Activated T-cell treated with anti-CD3 and anti-CD28 coated beads, Interleukin-2, amount 50 U/mL, for 4 hours (primary cell): Measurements from ENCODE around the gene APOM. TPM values are rescaled to one million over a fixed set of nuclear protein-coding genes. Genes with fewer than 3 reads are reported as not detected.
A peak's percentile ranks its signal among the peaks of the same experiment; 100 is the strongest.

Source experiments
- ATAC-seq, 2 donors: fragments of 200-7000 bp; cut with Tn5 transposase; one replicate each; pipeline ENCODE4 v1.10.0; 2021
- DNase-seq: peaks from one replicate; pipeline ENCODE4 v3.0.0-alpha.2; 2020
- H3K27me3 Mint-ChIP-seq: one replicate; pipeline ENCODE4 v1.8.0; 2021; ENCODE audit warnings: low read depth, mixed read lengths
- H3K36me3 Mint-ChIP-seq: one replicate; pipeline ENCODE4 v1.8.0; 2022; ENCODE audit warnings: mixed read lengths; ENCODE audit not compliant: insufficient read depth
- H3K4me1 Mint-ChIP-seq: one replicate; pipeline ENCODE4 v1.8.0; 2021; ENCODE audit warnings: low read depth, mixed read lengths
- H3K4me3 Mint-ChIP-seq: one replicate; pipeline ENCODE4 v1.8.0; 2021; ENCODE audit warnings: mild to moderate bottlenecking, moderate library complexity, mixed read lengths
- H3K9me3 Mint-ChIP-seq: one replicate; pipeline ENCODE4 v1.8.0; 2021; ENCODE audit warnings: mixed read lengths
- total RNA-seq, 3 donors: library from RNA; stranded (reverse); gene quantifications; one replicate each; pipeline ENCODE4 v1.2.1, GENCODE V29; 2021

APOM gene
- total RNA-seq, 3 donors from 2014 or later = 1.8 to 2.8 (median 2.1) TPM

DNA sequence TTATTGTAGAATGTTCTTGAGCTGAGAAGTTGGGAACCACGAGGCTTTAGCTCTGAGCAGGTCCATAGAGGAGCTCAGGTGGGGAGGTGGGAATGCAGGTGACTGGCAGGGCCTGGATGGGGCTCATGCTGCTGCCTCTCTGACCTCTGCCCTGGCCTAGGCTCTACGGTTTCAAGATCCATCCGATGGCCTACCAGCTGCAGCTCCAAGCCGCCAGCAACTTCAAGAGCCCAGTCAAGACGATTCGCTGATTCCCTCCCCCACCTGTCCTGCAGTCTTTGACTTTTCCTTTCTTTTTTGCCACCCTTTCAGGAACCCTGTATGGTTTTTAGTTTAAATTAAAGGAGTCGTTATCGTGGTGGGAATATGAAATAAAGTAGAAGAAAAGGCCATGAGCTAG, 14.0 kb downstream of the APOM start, which contains the start of gene LY6G5B:
Gene LY6G5B (plus strand): TSS at position 301 of the 400 bp plus-strand sequence. CDS start 975 bp downstream, outside the sequence.
- no peak for ATAC-seq
- Mint-ChIP-seq H3K36me3 (peaks cover 49% of the 10 kb centered on the region), H3K4me3 (no peak within 1 kb of the TSS)

DNA sequence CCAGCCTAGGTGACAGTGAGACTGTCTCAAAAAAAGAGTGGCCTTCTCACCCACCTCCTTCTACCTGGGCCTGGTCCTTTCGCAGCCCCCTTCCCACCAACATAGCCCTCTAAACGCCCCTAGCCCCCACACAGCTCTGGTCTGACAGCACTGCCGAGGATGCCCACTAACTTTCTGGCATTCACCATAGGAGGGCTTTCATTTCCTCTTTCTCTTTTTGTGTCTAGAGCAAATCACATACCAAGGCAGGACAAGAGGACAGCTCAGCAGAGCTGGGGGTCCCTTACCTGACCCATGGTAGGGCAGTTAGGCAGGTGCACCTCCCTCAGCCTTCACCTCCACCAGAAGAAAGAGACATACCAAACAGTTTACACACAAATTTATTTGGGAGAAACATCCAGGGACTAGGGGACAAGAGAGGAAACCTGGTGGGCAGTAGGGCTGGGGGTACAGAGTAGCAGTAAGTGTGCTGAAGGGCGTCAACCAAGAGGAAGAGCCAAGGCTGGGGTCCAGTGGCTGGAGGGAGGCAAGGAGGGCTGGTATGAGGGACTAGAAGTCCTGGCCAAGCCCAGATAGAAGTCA, 20.7 kb downstream of the APOM start:
- Mint-ChIP-seq H3K9me3 (no peaks in the 10 kb centered on the region), H3K27me3 (no peaks in the 10 kb centered on the region), H3K4me1 (peaks cover 14% of the 10 kb centered on the region), H3K36me3 (peaks cover 10% of the 10 kb centered on the region), H3K4me3 (peak overlapping the region; percentile 26)
- ATAC-seq = no peak
- DNase-seq = no peak

More for the DNA sequence above, 14.0 kb downstream of the APOM start, which contains the start of gene LY6G5B:
- no peaks in the 10 kb centered on the region for H3K27me3 Mint-ChIP-seq
- no peak for DNase-seq
- no peaks in the 10 kb centered on the region for H3K9me3 Mint-ChIP-seq
- peaks cover 26% of the 10 kb centered on the region for H3K4me1 Mint-ChIP-seq

- peaks cover 10% of the 10 kb centered on the region for H3K36me3 Mint-ChIP-seq
- no peaks in the 10 kb centered on the region for H3K9me3 Mint-ChIP-seq
- peaks cover 17% of the 10 kb centered on the region for H3K4me1 Mint-ChIP-seq
- no peak for DNase-seq
- H3K27me3 Mint-ChIP-seq = no peaks in the 10 kb centered on the region
- H3K4me3 Mint-ChIP-seq = no peak overlapping the region
- no peak for ATAC-seq
These were observed 21.2 kb downstream of the APOM start for GRCh38 chr6:31676904-31677303.

- peaks cover 17% of the 10 kb centered on the region for H3K4me1 Mint-ChIP-seq
- ATAC-seq (no peak), DNase-seq (no peak)
- H3K9me3 Mint-ChIP-seq = no peaks in the 10 kb centered on the region
- no peak overlapping the region for H3K4me3 Mint-ChIP-seq
- no peaks in the 10 kb centered on the region for H3K27me3 Mint-ChIP-seq
- H3K36me3 Mint-ChIP-seq = peaks cover 4% of the 10 kb centered on the region
These were observed 22.3 kb downstream of the APOM start for GRCh38 chr6:31677955-31678354.

GRCh38 chr6:31680226-31681134, 24.8 kb downstream of the APOM start, which contains the start of gene LY6G5C:
Gene LY6G5C, minus strand, starts transcription at chr6:31681067. Its CDS starts 694 bp downstream, at chr6:31680373.
- DNase-seq = peak; percentile 60
- ATAC-seq = peak; percentile 64 to 71
- Mint-ChIP-seq H3K9me3 (no peaks in the 10 kb centered on the region), H3K27me3 (no peaks in the 10 kb centered on the region), H3K36me3 (no peaks in the 10 kb centered on the region), H3K4me1 (peaks cover 19% of the 10 kb centered on the region), H3K4me3 (peak within 1 kb of the TSS; percentile 78)

DNA sequence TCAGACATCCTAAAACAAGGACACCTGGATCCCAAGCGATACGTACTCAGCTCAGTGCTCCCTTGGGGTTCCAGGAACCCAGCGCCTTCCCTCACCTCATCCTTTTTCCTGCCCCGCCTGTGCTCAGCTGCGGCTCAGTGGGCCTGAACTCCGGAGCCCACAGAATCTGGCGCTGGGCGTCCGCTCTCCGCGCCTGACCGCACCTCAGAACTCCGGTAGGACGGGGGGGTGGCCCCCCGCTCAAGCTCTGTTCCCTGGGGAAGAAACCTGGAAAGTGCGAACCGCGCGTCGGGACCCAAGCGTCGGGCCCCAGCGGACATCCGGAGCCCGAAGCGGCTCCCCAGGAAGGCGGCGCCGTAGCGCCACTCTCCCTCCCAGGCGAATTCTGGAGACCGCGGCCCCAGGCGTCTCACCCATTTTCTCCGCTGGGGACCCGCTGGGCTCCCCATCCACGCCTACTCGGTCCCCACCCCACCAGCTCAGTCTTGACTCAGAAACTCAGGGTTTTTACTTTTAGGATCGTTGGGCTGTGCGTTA, 25.5 kb downstream of the APOM start:
- Mint-ChIP-seq H3K27me3 (no peaks in the 10 kb centered on the region), H3K4me3 (peak overlapping the region; percentile 78), H3K36me3 (peaks cover 5% of the 10 kb centered on the region), H3K4me1 (peaks cover 19% of the 10 kb centered on the region), H3K9me3 (no peaks in the 10 kb centered on the region)
- DNase-seq = peak; percentile 34
- peak; percentile 76 to 81 for ATAC-seq

DNA sequence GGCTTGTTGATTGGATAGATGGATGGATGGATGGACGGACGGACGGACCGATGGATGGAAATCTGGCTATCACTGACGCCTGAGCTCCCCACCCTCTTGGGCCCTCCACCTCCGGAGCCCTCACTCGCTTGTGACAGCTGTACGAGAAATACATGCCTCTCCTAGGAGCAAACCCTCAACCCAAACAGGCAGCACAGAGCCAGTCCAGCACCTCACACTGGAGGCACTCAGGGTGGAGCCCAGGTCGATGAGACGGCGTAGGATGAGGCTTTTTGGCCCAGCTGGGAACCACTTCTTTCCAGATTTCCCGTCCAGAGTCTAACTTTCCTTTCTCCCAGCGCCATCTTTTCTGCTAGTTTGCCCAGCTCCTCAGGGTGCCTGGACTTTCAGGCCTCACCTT, 27.9 kb downstream of the APOM start:
- Mint-ChIP-seq H3K4me3 (no peak overlapping the region), H3K9me3 (no peaks in the 10 kb centered on the region), H3K36me3 (peaks cover 13% of the 10 kb centered on the region), H3K27me3 (no peaks in the 10 kb centered on the region), H3K4me1 (peaks cover 19% of the 10 kb centered on the region)
- DNase-seq = no peak
- no peak for ATAC-seq

DNA sequence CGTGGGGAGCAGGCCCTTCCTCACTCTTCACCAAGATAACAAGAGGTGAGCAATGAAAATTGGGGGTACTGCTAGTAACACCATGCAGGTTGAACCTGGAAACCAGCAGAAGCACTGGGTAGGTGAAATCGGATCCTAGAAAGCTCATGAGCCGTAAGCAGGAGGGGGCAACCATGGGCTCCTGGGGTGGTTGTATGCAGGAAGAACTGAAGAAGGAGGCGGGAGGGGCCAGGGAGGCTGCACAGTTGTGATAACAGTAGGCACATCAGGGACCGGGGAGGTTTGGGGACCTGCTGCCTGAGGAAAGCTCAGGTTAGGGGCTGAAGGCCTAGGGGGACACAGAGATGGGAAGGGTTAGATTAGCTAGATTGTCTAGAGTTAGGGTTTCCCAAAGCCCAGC, 30.8 kb downstream of the APOM start:
- H3K4me3 Mint-ChIP-seq = no peak overlapping the region
- H3K9me3 Mint-ChIP-seq = no peaks in the 10 kb centered on the region
- peaks cover 7% of the 10 kb centered on the region for H3K4me1 Mint-ChIP-seq
- DNase-seq = no peak
- H3K36me3 Mint-ChIP-seq = peaks cover 13% of the 10 kb centered on the region
- ATAC-seq = no peak
- H3K27me3 Mint-ChIP-seq = no peaks in the 10 kb centered on the region

DNA sequence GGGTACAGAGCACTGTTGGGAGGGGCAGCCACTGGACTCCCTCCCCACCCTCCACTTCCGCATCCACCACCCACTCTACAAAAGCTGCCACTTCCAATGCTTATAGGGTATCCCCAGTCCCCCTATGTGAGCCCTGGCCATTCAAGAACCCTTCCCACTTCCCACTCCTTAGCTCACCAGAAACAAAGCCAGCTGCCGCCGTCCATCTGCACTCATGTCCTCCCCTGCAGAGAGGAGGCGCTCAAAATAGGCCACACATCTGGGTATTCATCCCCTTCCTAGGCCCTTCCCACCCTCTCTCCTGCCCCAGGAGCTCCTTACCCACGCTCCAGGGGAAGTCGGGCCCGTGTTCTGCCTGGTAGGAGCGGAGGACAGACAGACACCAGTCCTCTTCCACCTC, 31.6 kb downstream of the APOM start:
- ATAC-seq (no peak), DNase-seq (no peak)
- Mint-ChIP-seq H3K4me1 (peaks cover 5% of the 10 kb centered on the region), H3K9me3 (no peaks in the 10 kb centered on the region), H3K36me3 (peaks cover 15% of the 10 kb centered on the region), H3K27me3 (no peaks in the 10 kb centered on the region), H3K4me3 (no peak overlapping the region)

- DNase-seq (no peak), ATAC-seq (no peak)
- Mint-ChIP-seq H3K36me3 (peaks cover 16% of the 10 kb centered on the region), H3K4me1 (peaks cover 5% of the 10 kb centered on the region), H3K9me3 (no peaks in the 10 kb centered on the region), H3K27me3 (no peaks in the 10 kb centered on the region), H3K4me3 (no peak overlapping the region)
These were observed 32.4 kb downstream of the APOM start for GRCh38 chr6:31687860-31688693.

GRCh38 chr6:31689249-31690110, 33.8 kb downstream of the APOM start:
- peak; percentile 25 to 34 for ATAC-seq
- Mint-ChIP-seq H3K27me3 (no peaks in the 10 kb centered on the region), H3K9me3 (no peaks in the 10 kb centered on the region), H3K4me1 (peaks cover 3% of the 10 kb centered on the region), H3K4me3 (no peak overlapping the region), H3K36me3 (peaks cover 16% of the 10 kb centered on the region)
- DNase-seq = no peak

GRCh38 chr6:31690231-31691077, 34.8 kb downstream of the APOM start:
- Mint-ChIP-seq H3K36me3 (peaks cover 22% of the 10 kb centered on the region), H3K4me3 (no peak overlapping the region), H3K4me1 (peaks cover 3% of the 10 kb centered on the region), H3K27me3 (no peaks in the 10 kb centered on the region), H3K9me3 (no peaks in the 10 kb centered on the region)
- no peak for DNase-seq
- no peak for ATAC-seq
